Heart right ventricle (tissue), 16 donors: Measurements from ENCODE around the gene PLA2R1. TPM values are rescaled to one million over a fixed set of nuclear protein-coding genes. Genes with fewer than 3 reads are reported as not detected.

Experiments
- ATAC-seq, 8 donors: fragments of 200-7000 bp; cut with Tn5 transposase; one replicate each; pipeline ENCODE4 v1.9.1; 2020; ENCODE audit warnings: mild to moderate bottlenecking in 8 of 8, moderate library complexity in 8 of 8, moderate number of reproducible peaks in 1 of 8
- DNase-seq, 2 donors: peaks; one replicate each; pipeline ENCODE4 v3.0.0-alpha.2; 2020
- H3K27ac ChIP-seq, 10 donors: fragments of 200-600 bp; sonication (generic) in 2 of 10; one replicate each; pipeline versions ENCODE4 v1.5.0 to v1.8.0; 2020 to 2022; ENCODE audit warnings: mild to moderate bottlenecking in 3 of 10
- H3K27me3 ChIP-seq, 7 donors: fragments of 200-600 bp; one replicate each; pipeline ENCODE4 v1.8.0; 2021 to 2022; ENCODE audit warnings: mild to moderate bottlenecking in 2 of 7
- H3K36me3 ChIP-seq, 9 donors: fragments of 200-600 bp; sonication (generic) in 1 of 9; one replicate each; pipeline versions ENCODE4 v1.5.0 to v1.8.0; 2020 to 2022; ENCODE audit warnings: mild to moderate bottlenecking in 2 of 9
- H3K4me1 ChIP-seq, 9 donors: fragments of 200-600 bp; sonication (generic) in 1 of 9; one replicate each; pipeline versions ENCODE4 v1.5.0 to v1.8.0; 2020 to 2022; ENCODE audit warnings: mild to moderate bottlenecking in 4 of 9
- H3K4me3 ChIP-seq, 10 donors: fragments of 200-600 bp; sonication (generic) in 2 of 10; one replicate each; pipeline versions ENCODE4 v1.5.0 to v1.8.0; 2020 to 2022; ENCODE audit warnings: mild to moderate bottlenecking in 7 of 10, moderate library complexity in 2 of 10
- H3K9me3 ChIP-seq, 11 donors: fragments of 200-600 bp in 10 of 11; sonication (generic) in 2 of 11; one replicate each; pipeline versions ENCODE4 v1.5.0 to v1.8.0; 2013 to 2022; ENCODE audit warnings: mild to moderate bottlenecking in 2 of 11, control low read depth in 1 of 11, moderate library complexity in 1 of 11
- CTCF ChIP-seq, 9 donors: fragments of 200-600 bp; sonication (generic) in 2 of 9; IDR thresholded peaks; one replicate each; pipeline versions ENCODE4 v1.5.0 to v1.8.0; 2021 to 2022; ENCODE audit warnings: antibody characterized with exemption in 9 of 9, mild to moderate bottlenecking in 5 of 9, moderate library complexity in 1 of 9
- WGBS, 2 donors: extraction: QIAGEN DNeasy Blood & Tissue Kit; methylation state at CpG; one replicate each; pipeline ENCODE4 v1.1.7; 2013; ENCODE audit warnings: inconsistent platforms in 1 of 2; 5-methylcytosine and 5-hydroxymethylcytosine counted together
- intact Hi-C, 10 donors: fragments of 100-400 bp; cut with DNase I; formaldehyde crosslinking; loops; one replicate each; pipeline versions ENCODE4 v1.11.1 to v1.14.2; 2022
- polyA plus RNA-seq, 2 donors: library from polyadenylated mRNA; stranded (reverse); fragments of 200-250 nt; gene quantifications; one replicate each; pipeline ENCODE4 v1.2.3, GENCODE V29; 2013
- total RNA-seq, 10 donors: library from RNA; stranded (reverse); fragmentation: NEBNext Ultra II Directional in 3 of 10; extraction: Animal tissue kit (Norgen Biotek cat#: 25700) in 3 of 10; gene quantifications; one replicate each; pipeline versions ENCODE4 v1.2.1 to v1.2.4, GENCODE V29; 2021 to 2023
- donor health status: Arrhythmogenic right ventricular cardiomyopathy.
- donor health status: ischemic (EF 13 %, LVEDD 7.1; RV severe dilation, severe dysfunction).
- donor health status: healthy with polysubstance abuse.
- donor health status: DM: no; HTN: yes; CAD: no.
- donor health status: DM: no; HTN: no; CAD: no.
- donor health status: ischemic (EF 25% LVEDD 6.9; RV normal size, moderate dysfunction).
- donor health status: ischemic (EF 25% LVEDD 5.7; RV mildly dilated, moderate dysfunction).
- donor health status: healthy.
- donor health status: DM: yes; HTN: yes; CAD: no.
- donor health status: Ischemic cardiomyopathy.
- donor health status: ischemic (EF 35%, LVEDD 5.7; RV mildly dilated, moderate dysfunction).
- donor health status: nonischemic (EF 11% LVEDD 7.7; RV severe dilation, severe dysfunction).
- donor health status: DM: yes; HTN: yes; CAD: no.
- donor health status: PGD.
- donor health status: ischemic (EF 29% LVEDD 5.4; RV normal size, mild dysfunction).
- donor health status: nonischemic (EF 23%, LVEDD 6.1; RV moderate dilation, normal function).

PLA2R1 gene
- total and polyA plus RNA-seq, 12 donors: 0.38 to 3.7 (median 2.8) TPM

GRCh38 chr2:159905926-159906714 lies 156.3 kb downstream of the PLA2R1 start:
- TF ChIP-seq CTCF (IDR thresholded peaks at IDR 0.05): no peak
- peaks cover 0 to 10% (median 7%) of the 10 kb centered on the region in 7 donors for H3K27me3 ChIP-seq
- WGBS, 2 donors: 81 to 84% methylated on average over 7 of the region's 7 CpGs
- no peak overlapping the region for H3K4me3 ChIP-seq
- H3K36me3 ChIP-seq: no peaks in the 10 kb centered on the region
- H3K9me3 ChIP-seq: no peaks in the 10 kb centered on the region
- ATAC-seq (no peak), DNase-seq (no peak)
- H3K27ac ChIP-seq: no peak overlapping the region
- intact Hi-C loops: no loop called here
- H3K4me1 ChIP-seq: peaks cover 0 to 24% (median 7%) of the 10 kb centered on the region in 9 donors

- peak in 1 of 9 donors; percentile 0 for TF ChIP-seq CTCF (IDR thresholded peaks at IDR 0.05)
- Histone ChIP-seq H3K4me1 (peaks cover 0 to 32% (median 7%) of the 10 kb centered on the region in 9 donors), H3K27me3 (peaks cover 0 to 10% (median 7%) of the 10 kb centered on the region in 7 donors), H3K9me3 (no peaks in the 10 kb centered on the region), H3K27ac (peak overlapping the region in 1 of 10 donors; percentile 80), H3K36me3 (no peaks in the 10 kb centered on the region), H3K4me3 (peak overlapping the region in 9 of 10 donors; percentile 25 to 70 (median 57))
- intact Hi-C loops: no loop called here
- ATAC-seq (peak in 7 of 8 donors; percentile 23 to 65 (median 53)), DNase-seq (peak in 1 of 2 donors; percentile 9)
- 40 to 44% methylated on average over 10 of the region's 10 CpGs for WGBS, 2 donors
Observed at GRCh38 chr2:159904959-159905305, 157.5 kb downstream of the PLA2R1 start.

GRCh38 chr2:159904127-159904958 lies 158.1 kb downstream of the PLA2R1 start, which contains the start of gene LY75:
Gene LY75 (minus strand): TSS chr2:159904756.
- 3 to 4% methylated on average over 70 to 74 of the region's 74 CpGs for WGBS, 2 donors
- peaks cover 0 to 10% (median 7%) of the 10 kb centered on the region in 7 donors for H3K27me3 ChIP-seq
- no peaks in the 10 kb centered on the region for H3K36me3 ChIP-seq
- no peaks in the 10 kb centered on the region for H3K9me3 ChIP-seq
- TF ChIP-seq CTCF (IDR thresholded peaks at IDR 0.05): peak in 1 of 9 donors; percentile 8
- peak; percentile 12 to 56 for DNase-seq
- peak within 1 kb of the TSS in 4 of 10 donors; percentile 9 to 80 (median 40) for H3K27ac ChIP-seq
- peak within 1 kb of the TSS; percentile 25 to 70 (median 56) for H3K4me3 ChIP-seq
- ATAC-seq: peak; percentile 64 to 87 (median 74)
- H3K4me1 ChIP-seq: peaks cover 0 to 32% (median 7%) of the 10 kb centered on the region in 9 donors
- intact Hi-C loops: no loop called here

- no peak for TF ChIP-seq CTCF (IDR thresholded peaks at IDR 0.05)
- ATAC-seq (peak; percentile 39 to 72 (median 57)), DNase-seq (peak; percentile 12 to 14)
- H3K36me3 ChIP-seq: no peaks in the 10 kb centered on the region
- 19 to 21% methylated on average over 17 of the region's 17 CpGs for WGBS, 2 donors
- peaks cover 0 to 10% (median 7%) of the 10 kb centered on the region in 7 donors for H3K27me3 ChIP-seq
- peak overlapping the region in 4 of 10 donors; percentile 9 to 80 (median 40) for H3K27ac ChIP-seq
- H3K4me1 ChIP-seq: peaks cover 0 to 32% (median 7%) of the 10 kb centered on the region in 9 donors
- H3K4me3 ChIP-seq: peak overlapping the region; percentile 25 to 70 (median 56)
- H3K9me3 ChIP-seq: no peaks in the 10 kb centered on the region
- intact Hi-C loops: no loop called here
Observed at GRCh38 chr2:159903443-159904126, 158.8 kb downstream of the PLA2R1 start.
